SIG-M5 (cell line): ENCODE data around the gene SLC22A23.

ENCODE experiments used
- DNase-seq: peaks from one replicate; lab custom pipeline; 2025; lab: John Stamatoyannopoulos, UW

The SLC22A23 gene

DNA sequence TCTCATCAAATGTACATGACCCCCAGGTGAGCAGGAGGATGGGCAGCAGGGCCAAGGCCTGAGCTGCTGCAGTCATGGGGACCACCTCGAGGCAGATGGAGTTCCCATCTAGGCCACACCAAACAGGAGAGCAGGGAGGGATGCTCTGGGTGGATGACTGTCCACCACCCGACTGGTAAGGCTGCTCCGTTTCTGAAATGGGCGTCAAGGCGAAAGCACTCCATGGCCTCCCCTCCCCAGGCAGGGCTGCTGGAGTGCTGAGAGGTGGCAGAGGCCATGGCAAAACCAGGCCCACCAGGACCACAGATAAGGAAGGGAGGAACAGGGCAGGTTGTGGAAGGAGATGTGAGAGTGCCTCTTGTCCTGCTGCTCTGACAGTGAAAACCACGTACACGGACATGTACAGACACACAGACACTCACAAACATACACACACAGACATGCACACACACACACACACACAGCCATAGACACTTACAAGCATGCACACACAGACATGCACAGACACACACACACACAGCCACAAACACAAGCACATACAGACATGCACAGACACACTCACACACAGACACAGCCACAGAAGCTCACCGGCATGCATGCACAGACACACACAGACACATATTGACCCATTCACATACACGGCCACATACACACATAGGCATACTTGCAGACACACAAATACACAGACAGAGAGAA lies 104.9 kb downstream of the SLC22A23 start:
- no peak for DNase-seq

DNA sequence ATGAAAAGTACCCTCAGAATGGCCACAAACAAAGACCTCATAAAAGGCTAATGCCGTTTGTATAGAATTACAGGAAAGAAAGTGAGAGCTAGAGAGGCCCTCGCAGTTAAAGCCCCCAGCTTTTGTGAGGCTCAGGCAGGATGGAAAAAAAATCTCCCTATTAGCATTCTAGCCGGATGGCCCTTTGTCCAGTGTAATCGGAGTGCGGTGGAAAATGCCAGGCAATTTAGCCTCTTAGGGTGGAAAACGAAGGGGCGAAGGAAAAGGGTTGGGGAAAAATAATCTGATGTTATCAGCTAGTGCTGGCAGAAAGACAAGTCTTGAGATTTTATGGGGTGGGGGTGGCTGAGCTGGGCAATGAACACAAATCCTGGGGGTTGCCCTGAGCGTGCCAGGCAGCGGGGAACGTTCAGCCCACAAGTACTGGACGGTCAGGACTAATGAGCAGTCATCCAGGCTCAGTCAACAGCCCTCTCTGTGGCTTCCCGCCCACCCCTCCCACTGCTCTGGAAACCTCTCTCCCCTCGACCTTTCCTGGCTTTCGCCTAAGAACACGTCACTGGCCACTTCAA lies 105.7 kb downstream of the SLC22A23 start:
- DNase-seq: no peak

DNA sequence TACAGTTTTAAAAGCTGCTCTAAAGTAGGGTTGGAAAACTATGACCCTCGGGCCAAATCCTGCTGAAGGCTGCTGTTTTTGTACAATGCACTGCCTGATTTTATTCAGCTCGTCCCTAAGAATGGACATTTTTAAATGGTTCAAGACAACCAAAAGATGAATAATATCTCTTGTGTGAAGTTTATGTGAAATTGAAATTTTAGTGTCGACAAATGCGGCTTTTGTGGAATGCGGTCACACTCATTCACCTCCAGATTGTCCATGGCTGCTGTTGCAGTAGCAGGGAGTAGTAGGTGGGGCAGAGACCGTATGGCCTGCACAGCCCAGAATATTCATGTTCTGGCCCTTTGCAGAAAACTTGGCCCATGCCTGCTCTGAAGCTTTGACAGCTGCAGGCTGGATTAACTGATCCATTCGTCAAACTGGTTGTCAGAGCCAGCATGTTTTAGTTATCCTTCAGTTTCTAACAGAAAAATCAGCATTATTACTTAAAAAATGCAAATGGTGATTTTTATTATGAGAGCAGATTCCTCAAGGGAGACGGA lies 106.5 kb downstream of the SLC22A23 start:
- no peak for DNase-seq

DNA sequence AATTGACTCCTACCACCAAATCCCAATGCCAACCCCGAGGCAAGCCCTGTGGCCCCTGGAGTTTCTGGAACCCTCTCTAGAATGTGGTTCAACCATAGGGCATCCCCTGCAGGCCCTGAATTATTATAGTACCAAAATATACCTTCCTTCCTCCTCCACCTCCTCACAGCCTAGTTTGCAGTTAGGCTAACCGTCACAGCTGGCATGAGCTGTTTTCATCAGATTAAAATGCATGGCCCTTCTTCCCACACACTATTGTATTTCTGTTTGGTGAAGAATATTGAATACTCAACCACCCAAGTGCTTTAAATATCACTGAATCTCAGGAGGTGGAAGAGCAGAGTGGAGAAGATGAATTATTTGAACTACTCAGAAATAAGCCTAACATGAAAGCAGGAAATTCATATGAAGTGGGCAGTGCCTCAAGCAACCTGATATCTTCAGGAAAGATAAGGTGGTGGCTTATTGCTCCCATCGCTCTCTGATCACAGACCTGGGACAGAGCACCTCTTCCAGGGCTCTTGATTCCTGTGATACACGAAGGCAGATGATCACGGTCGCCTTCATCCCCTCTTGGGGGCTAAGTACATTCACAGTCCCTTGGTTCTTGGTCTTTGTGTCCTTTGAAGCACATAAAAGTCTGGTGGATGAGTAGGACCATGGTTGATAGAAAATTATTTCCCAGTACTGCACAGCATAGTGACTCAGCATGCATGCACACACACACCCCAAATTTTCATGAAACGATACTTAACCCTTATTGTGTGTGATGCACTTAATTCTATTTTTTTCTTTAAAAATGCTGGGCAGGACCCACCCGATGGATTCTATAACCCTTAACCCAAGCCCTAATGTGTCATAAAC lies 107.2 kb downstream of the SLC22A23 start:
- DNase-seq: no peak

- no peak for DNase-seq
Observed at GRCh38 chr6:3348821-3349220, 108.0 kb downstream of the SLC22A23 start.

DNA sequence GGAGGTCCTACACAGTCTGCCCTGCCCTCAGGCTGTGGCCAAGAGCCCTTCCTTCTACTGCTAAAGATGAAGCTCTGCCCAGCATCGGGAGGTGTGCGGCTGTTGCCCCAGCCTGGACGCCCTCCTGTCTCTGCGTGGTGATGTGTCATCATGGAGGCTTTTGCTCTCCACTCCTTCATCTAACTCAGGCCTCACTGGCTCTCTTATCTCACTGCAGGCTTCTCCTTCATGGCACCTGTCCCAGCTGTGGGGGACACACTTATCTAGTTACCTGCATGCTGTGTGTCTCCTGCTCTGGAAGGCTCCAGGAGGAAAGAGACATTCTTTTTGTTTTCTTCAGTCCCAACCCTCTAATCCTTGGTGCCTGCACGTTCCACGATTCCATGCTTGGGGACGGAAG lies 109.0 kb downstream of the SLC22A23 start:
- no peak for DNase-seq

DNA sequence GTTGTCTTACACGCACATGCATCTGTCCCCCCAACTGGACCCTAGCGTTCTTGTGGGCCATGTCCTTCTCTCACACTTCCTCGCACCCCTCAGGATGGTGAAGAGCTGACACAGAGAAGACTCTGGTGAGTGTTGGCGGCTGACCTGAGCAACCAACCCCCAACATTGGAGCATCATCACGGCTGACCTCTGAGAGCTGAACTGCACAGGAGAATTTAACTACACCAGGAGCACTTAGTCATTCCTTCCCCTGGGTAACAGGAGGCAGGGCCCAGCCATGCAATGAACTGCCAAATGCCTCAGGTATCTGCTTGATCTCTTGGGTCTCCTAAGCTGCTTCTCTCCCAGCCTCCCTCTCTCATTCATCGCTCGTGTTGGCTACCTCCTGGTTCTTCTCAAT lies 109.6 kb downstream of the SLC22A23 start:
- no peak for DNase-seq

DNA sequence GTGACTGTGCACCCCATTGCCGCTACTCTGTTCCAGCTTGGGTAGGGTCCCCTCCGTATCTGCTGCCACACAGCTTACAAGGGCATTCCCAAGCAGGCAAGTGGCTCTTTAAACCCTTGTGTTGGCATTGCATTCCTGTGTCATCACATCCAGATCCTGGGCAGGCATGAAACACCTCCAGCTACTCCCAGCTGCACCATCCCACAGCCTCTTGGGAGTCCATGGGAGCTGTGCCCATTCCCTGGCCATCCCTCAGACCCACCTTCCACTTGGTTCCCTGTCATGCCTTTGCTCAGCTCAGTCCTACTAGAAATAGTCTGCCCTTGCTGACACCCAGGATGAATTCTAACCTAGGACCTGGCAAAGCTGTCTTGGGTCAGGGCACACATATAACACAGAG lies 110.4 kb downstream of the SLC22A23 start:
- no peak for DNase-seq

DNA sequence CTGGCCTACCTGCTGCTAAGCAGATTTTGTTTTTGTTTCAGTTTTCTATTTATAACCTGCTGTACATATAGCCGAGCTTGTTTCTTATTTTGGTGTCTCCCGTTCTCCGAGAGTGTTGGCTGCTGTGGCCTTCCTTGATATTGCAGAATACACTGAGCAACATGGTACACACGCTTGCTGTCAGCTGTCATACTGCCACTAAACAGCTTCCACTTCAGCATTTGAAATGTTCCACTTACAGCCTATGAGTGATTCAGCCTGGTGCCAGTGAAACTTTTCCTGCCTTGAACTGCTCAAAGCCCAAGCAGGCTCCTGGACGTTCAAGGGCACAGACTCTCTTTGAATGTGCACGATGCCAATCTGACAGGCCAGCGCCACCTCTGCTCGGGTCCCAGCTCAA lies 111.0 kb downstream of the SLC22A23 start:
- DNase-seq: no peak

- no peak for DNase-seq
Observed at GRCh38 chr6:3343089-3343883, 113.6 kb downstream of the SLC22A23 start.

GRCh38 chr6:3341467-3341866 lies 115.4 kb downstream of the SLC22A23 start:
- no peak for DNase-seq

DNA sequence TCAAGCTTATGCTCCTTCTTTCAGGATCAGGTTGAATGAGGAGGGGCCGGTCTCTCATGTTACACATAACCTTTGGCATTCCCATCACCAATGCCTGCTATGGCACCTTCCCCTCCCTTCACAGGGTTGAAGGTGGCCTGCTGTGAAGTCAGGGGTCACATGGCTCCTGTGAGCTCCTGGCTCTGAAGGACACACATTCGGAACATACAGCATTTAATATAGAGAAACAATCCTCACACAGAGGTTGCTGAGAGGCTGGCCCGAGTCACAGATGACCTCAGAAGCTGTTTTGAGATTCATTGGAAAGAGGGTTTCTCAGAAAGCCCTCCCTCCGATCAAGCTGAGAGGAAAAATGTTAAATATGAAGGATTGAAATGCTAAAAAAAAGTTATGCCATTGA lies 116.0 kb downstream of the SLC22A23 start:
- no peak for DNase-seq

DNA sequence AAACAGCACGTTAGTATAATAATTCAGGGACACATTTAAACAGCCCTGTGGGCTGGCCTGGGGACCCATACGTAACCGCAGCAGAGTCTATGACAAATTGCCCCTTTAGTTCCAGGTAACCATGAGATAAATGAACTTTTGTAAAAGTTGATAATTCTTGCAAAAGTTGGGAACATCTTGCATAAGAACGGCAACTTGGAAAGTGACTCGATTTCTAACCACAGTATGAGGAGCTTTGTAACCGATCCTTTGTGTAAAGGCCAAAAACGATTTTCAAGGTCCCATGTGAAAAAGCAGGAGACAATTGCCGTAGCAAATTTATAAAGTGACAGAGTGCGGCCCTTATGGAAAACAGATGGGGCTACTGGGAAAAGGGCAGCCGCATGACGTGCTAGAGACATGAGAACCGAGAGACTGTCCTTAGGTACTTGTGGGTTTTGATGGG lies 116.5 kb downstream of the SLC22A23 start:
- DNase-seq: no peak

- DNase-seq: no peak
Observed at GRCh38 chr6:3339811-3340210, 117.0 kb downstream of the SLC22A23 start.

DNA sequence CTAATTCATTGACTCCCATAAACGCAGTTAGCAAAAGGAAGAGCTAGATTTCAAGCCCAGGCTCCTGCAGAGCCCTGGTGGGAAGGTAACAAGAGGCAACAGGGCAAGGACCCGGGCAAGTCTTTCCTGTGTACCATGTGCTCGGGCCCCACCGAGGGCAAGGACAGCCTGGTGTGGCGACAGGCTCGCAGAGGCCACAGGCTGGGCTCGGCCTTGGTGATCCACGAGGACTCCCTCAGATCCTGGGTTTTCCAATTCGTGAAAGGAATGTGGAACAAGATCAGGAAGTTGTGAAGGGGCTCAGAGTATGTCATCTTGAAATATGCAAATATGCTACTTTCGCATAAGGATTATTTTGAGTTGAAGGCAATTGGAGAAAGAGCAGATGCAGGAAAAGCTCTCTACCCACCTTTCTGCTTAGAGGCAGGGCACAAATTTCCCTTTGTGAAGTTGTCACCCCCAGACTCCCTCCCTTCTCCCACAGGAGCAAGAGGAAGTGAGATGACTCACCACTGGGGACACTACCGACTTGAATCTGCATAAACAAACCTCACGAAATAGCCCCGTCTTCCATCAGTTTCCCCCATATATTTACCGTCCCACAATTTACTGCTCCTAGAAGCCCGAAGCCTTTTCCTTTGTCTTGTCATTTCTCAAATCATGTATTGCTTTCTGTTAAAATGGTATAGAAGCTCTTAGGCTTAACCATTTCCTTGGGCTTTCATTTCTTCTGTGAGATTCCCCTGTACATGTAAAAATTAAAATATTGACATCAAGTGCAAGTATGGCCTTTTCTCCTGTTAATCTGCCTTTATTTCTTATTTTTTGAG lies 119.1 kb downstream of the SLC22A23 start:
- DNase-seq: no peak

- no peak for DNase-seq
Observed at GRCh38 chr6:3336859-3337515, 119.9 kb downstream of the SLC22A23 start.

- no peak for DNase-seq
Observed at GRCh38 chr6:3336066-3336786, 120.6 kb downstream of the SLC22A23 start.

DNA sequence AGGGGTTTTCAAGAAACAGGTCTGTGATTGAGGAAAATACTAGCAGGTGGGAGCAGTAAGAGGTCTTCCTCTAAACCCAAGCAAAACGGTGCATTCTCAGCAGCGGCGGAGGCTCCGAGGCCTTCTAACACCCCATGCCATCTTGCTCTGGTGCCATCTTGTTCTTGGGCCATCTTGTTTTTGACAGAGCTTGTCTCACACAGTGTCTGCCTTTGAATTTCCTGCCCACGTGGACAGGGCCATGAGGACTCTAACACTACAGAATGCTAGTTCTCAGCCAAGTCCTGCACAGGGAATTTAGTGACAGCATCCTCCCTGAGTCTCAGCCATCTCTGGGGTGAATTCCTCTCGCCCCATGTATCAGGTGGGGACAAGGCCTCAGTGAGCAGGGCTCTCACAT lies 121.7 kb downstream of the SLC22A23 start:
- DNase-seq: no peak

GRCh38 chr6:3334555-3334954 lies 122.3 kb downstream of the SLC22A23 start:
- no peak for DNase-seq

GRCh38 chr6:3333263-3333662 lies 123.6 kb downstream of the SLC22A23 start:
- no peak for DNase-seq
